Retinal pigment epithelial cell (primary cell): Measurements from ENCODE around the gene NOSIP.

Experiments used
- DNase-seq: peaks from one replicate; pipeline ENCODE4 v3.0.0-alpha.2; 2010; ENCODE audit warnings: low read depth
- H3K4me3 ChIP-seq: 2 replicates; pipeline ENCODE4 v1.5.1; 2011; ENCODE audit warnings: mild to moderate bottlenecking, low read length, control low read depth, moderate library complexity
- CTCF ChIP-seq: conservative IDR thresholded peaks from 2 replicates; pipeline ENCODE4 v1.5.1; 2011; ENCODE audit warnings: low read depth, low read length, control low read depth, inconsistent platforms

The NOSIP gene

GRCh38 chr19:49594157-49594992, 14.0 kb upstream of the NOSIP start:
- no peak for TF ChIP-seq CTCF
- no peak for DNase-seq
- H3K4me3 ChIP-seq: no peak overlapping the region

GRCh38 chr19:49593233-49594113, 13.1 kb upstream of the NOSIP start:
- peak overlapping the region; percentile 83 for H3K4me3 ChIP-seq
- peak; percentile 63 for DNase-seq
- TF ChIP-seq CTCF: no peak

- no peak for DNase-seq
- TF ChIP-seq CTCF: no peak
- peak overlapping the region; percentile 83 for H3K4me3 ChIP-seq
Observed at GRCh38 chr19:49592486-49593232, 12.3 kb upstream of the NOSIP start.

GRCh38 chr19:49591731-49592485, 11.6 kb upstream of the NOSIP start:
- DNase-seq: no peak
- no peak for TF ChIP-seq CTCF
- H3K4me3 ChIP-seq: peak overlapping the region; percentile 83

- TF ChIP-seq CTCF: no peak
- peak within 1 kb of the TSS; percentile 83 for H3K4me3 ChIP-seq
- no peak for DNase-seq
Observed at GRCh38 chr19:49590971-49591730, 10.8 kb upstream of the NOSIP start, which contains the start of gene PRR12. Gene PRR12 (plus strand): TSS chr19:49591182. CDS start chr19:49591655, 473 bp downstream.
